DND-41 (cell line): ENCODE measurements around the gene DENND2A.

Source experiments
- CTCF ChIP-seq: IDR thresholded peaks from 2 replicates; pipeline ENCODE4 v1.5.1; 2012; ENCODE audit warnings: borderline replicate concordance, low read length, moderate library complexity, mild to moderate bottlenecking; ENCODE audit not compliant: poor library complexity, severe bottlenecking; ENCODE audit errors: extremely low read depth
- EZH2 ChIP-seq: IDR thresholded peaks from 3 replicates; pipeline ENCODE4 v1.6.1; 2012; ENCODE audit warnings: borderline replicate concordance, low read depth, mild to moderate bottlenecking, moderate library complexity, low read length, inconsistent platforms; ENCODE audit not compliant: severe bottlenecking

GRCh38 chr7:140657891-140658290, 17.3 kb upstream of the DENND2A start:
- TF ChIP-seq EZH2 (no peak), CTCF (no peak)
